ENCODE results near the gene ZIM2. TPM values are rescaled to one million over a fixed set of nuclear protein-coding genes. Genes with fewer than 3 reads are reported as not detected.
"Not testable (repeated sequence)": the region's sequence is repeated elsewhere in the genome, so short reads cannot be mapped to it uniquely, and the experiment has no call there.

ZIM2 gene
- total RNA-seq, 4 donors from 2014 or later: 0.38 TPM; not detected in 3

GRCh38 chr19:56858026-56858425, 17.5 kb upstream of the ZIM2 start:
- Histone ChIP-seq H3K27me3 (peaks cover 0 to 4% (median 0%) of the 10 kb centered on the region in 4 donors), H3K27ac (no peak overlapping the region), H3K4me1 (no peaks in the 10 kb centered on the region), H3K36me3 (no peaks in the 10 kb centered on the region), H3K4me3 (no peak overlapping the region), H3K9me3 (peaks cover 0 to 21% (median 3%) of the 10 kb centered on the region in 3 donors)
- intact Hi-C loops (cut with DNase I): no loop called here
- TF ChIP-seq CTCF (IDR thresholded peaks at IDR 0.05): no peak
- no peak for TF ChIP-seq POLR2A (IDR thresholded peaks at IDR 0.05)
- 81 to 84% methylated on average over 4 of the region's 4 CpGs for WGBS, 2 donors
- no peak for DNase-seq

- no peaks in the 10 kb centered on the region for H3K36me3 ChIP-seq
- TF ChIP-seq POLR2A (IDR thresholded peaks at IDR 0.05): no peak
- TF ChIP-seq CTCF (IDR thresholded peaks at IDR 0.05): no peak
- H3K4me3 ChIP-seq: no peak overlapping the region
- H3K27ac ChIP-seq: no peak overlapping the region
- no peaks in the 10 kb centered on the region for H3K4me1 ChIP-seq
- intact Hi-C loops (cut with DNase I): no loop called here
- DNase-seq: no peak
- H3K9me3 ChIP-seq: peaks cover 0 to 23% (median 3%) of the 10 kb centered on the region in 3 donors
- 64 to 79% methylated on average over 3 of the region's 3 CpGs for WGBS, 2 donors
- peaks cover 0 to 4% (median 0%) of the 10 kb centered on the region in 4 donors for H3K27me3 ChIP-seq
Observed at GRCh38 chr19:56856822-56857221, 16.3 kb upstream of the ZIM2 start.

- H3K27ac ChIP-seq; H3K4me1 ChIP-seq; intact Hi-C loops (cut with DNase I); DNase-seq; H3K4me3 ChIP-seq; H3K36me3 ChIP-seq; H3K27me3 ChIP-seq: not testable (repeated sequence)
- H3K9me3 ChIP-seq: peaks cover 0 to 24% (median 3%) of the 10 kb centered on the region in 3 donors
- 89 to 90% methylated on average over 2 of the region's 2 CpGs for WGBS, 2 donors
Observed at GRCh38 chr19:56852361-56852760, 11.8 kb upstream of the ZIM2 start.

- no peaks in the 10 kb centered on the region for H3K36me3 ChIP-seq
- peaks cover 0 to 7% (median 0%) of the 10 kb centered on the region in 3 donors for H3K9me3 ChIP-seq
- 71 to 73% methylated on average over 4 of the region's 4 CpGs for WGBS, 2 donors
- TF ChIP-seq POLR2A (IDR thresholded peaks at IDR 0.05) (no peak), CTCF (IDR thresholded peaks at IDR 0.05) (no peak)
- intact Hi-C loops (cut with DNase I): no loop called here
- no peaks in the 10 kb centered on the region for H3K27me3 ChIP-seq
- H3K27ac ChIP-seq: no peak overlapping the region
- DNase-seq: no peak
- H3K4me3 ChIP-seq: no peak overlapping the region
- no peaks in the 10 kb centered on the region for H3K4me1 ChIP-seq
Observed at GRCh38 chr19:56848166-56848565, 7.6 kb upstream of the ZIM2 start.

GRCh38 chr19:56842412-56842811, 1.9 kb upstream of the ZIM2 start:
- Histone ChIP-seq H3K4me3 (no peak overlapping the region), H3K36me3 (no peaks in the 10 kb centered on the region), H3K9me3 (peaks cover 0 to 33% (median 6%) of the 10 kb centered on the region in 3 donors), H3K27me3 (peaks cover 0 to 12% (median 0%) of the 10 kb centered on the region in 4 donors), H3K4me1 (peaks cover 0 to 16% (median 0%) of the 10 kb centered on the region in 3 donors), H3K27ac (no peak overlapping the region)
- no peak for TF ChIP-seq POLR2A (IDR thresholded peaks at IDR 0.05)
- TF ChIP-seq CTCF (IDR thresholded peaks at IDR 0.05): no peak
- no peak for DNase-seq
- intact Hi-C loops (cut with DNase I): no loop called here
- WGBS, 2 donors: 70 to 74% methylated on average over 1 of the region's 1 CpG

- intact Hi-C loops (cut with DNase I): no loop called here
- Histone ChIP-seq H3K27ac (no peak overlapping the region), H3K36me3 (no peaks in the 10 kb centered on the region), H3K9me3 (peaks cover 0 to 44% (median 6%) of the 10 kb centered on the region in 3 donors), H3K4me1 (peaks cover 0 to 21% (median 0%) of the 10 kb centered on the region in 3 donors), H3K4me3 (no peak overlapping the region), H3K27me3 (peaks cover 0 to 12% (median 0%) of the 10 kb centered on the region in 4 donors)
- 48 to 51% methylated on average over 12 of the region's 12 CpGs for WGBS, 2 donors
- DNase-seq: no peak
- TF ChIP-seq CTCF (IDR thresholded peaks at IDR 0.05) (no peak), POLR2A (IDR thresholded peaks at IDR 0.05) (no peak)
Observed at GRCh38 chr19:56841193-56841543, 642 bp upstream of the ZIM2 start.

Data from esophagus squamous epithelium (tissue), 5 donors.